ENCODE results near the gene SLC6A1. TPM values are rescaled to one million over a fixed set of nuclear protein-coding genes. Genes with fewer than 3 reads are reported as not detected.

Gene SLC6A1
- total and polyA plus RNA-seq, 2 of the 8 experiments (the other 6 are each of a cell fraction or from before 2014, with no cell fraction given), result 0.30 to 0.63 TPM

DNA sequence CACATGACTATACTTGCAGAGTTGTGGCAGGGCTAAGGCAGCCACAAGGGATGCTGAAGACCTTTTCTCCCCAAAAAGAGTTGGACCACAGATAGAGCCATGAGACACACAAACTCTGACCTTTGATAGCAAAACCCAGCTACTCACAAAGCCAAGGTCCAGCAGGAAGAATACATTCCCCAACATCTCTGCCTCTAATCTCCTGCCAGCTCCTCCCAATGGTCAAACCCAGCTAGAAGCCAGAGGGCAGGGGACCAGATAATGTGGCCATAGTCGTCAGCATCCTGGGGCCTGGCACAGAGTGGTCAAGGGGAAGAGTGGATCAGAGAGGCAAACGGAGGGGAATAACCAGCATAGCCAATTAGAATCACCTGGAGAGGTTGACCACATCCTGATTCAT lies 28.2 kb downstream of the SLC6A1 start (continued):
- no peak for TF ChIP-seq SP1 (IDR thresholded peaks at IDR 0.05; ENCODE audit: low read depth, low read length)
- no peak for TF ChIP-seq JUND (IDR thresholded peaks at IDR 0.05; ENCODE audit: low read length)
- TF ChIP-seq FOSL1 (IDR thresholded peaks at IDR 0.05; ENCODE audit: insufficient read depth, low read depth, low read length), result no peak

Data from H1 (cell line).